B cell (primary cell): ENCODE results near the gene TMEM119. TPM values are rescaled to one million over a fixed set of nuclear protein-coding genes. Genes with fewer than 3 reads are reported as not detected.

Experiments used
- ATAC-seq: fragments of 200-7000 bp; cut with Tn5 transposase; one replicate; pipeline ENCODE4 v1.10.0; 2021; ENCODE audit warnings: low read depth, mild to moderate bottlenecking, moderate number of reproducible peaks, moderate library complexity
- CTCF ChIA-PET: fragments of 350-600 bp; sonication (Branson Sonifier 250); formaldehyde crosslinking; loops from one replicate; lab custom pipeline; 2021; ENCODE audit warnings: antibody characterized with exemption, inconsistent platforms; lab: Charles Lee
- POLR2A ChIA-PET: fragments of 350-600 bp; sonication (Branson Sonifier 250); formaldehyde crosslinking; loops from one replicate; lab custom pipeline; 2021; ENCODE audit warnings: antibody characterized with exemption; lab: Charles Lee
- DNase-seq: peaks from one replicate; pipeline ENCODE4 v3.0.0; 2013
- H2AFZ ChIP-seq: 2 replicates; pipeline ENCODE4 v1.6.1; 2012; ENCODE audit warnings: mild to moderate bottlenecking, low read depth, low read length; ENCODE audit not compliant: insufficient read depth, poor library complexity, severe bottlenecking
- H3K27ac ChIP-seq, 2 donors: 1 replicate in 1 of 2; 2 replicates in 1 of 2; pipeline ENCODE4 v1.5.1; 2012 to 2013; ENCODE audit warnings: low read length in 2 of 2, mild to moderate bottlenecking in 2 of 2, moderate library complexity in 1 of 2
- H3K27me3 ChIP-seq, 4 experiments: fragments of 200-600 bp in 1 of 4; sonication (generic) in 1 of 4; replicated peaks in 1 of 4; 1 replicate in 2 of 4; 2 replicates in 2 of 4; pipeline versions ENCODE4 v1.6.1 to v1.7.0; 2013 to 2016; ENCODE audit warnings: low read length in 3 of 4, mild to moderate bottlenecking in 2 of 4, mixed read lengths in 1 of 4, moderate library complexity in 1 of 4; ENCODE audit not compliant: insufficient read depth in 4 of 4, control insufficient read depth in 3 of 4; ENCODE audit errors: control extremely low read depth in 1 of 4
- H3K36me3 ChIP-seq, 2 experiments: replicated peaks in 1 of 2; 1 replicate in 1 of 2; 2 replicates in 1 of 2; pipeline versions ENCODE4 v1.6.1 to v1.7.1; 2013; ENCODE audit warnings: low read length in 1 of 2; ENCODE audit not compliant: insufficient read depth in 2 of 2, control insufficient read depth in 1 of 2; ENCODE audit errors: control extremely low read depth in 1 of 2, extremely low read depth in 1 of 2
- H3K4me1 ChIP-seq, 2 donors: fragments of 200-600 bp in 1 of 2; sonication (generic) in 1 of 2; 1 replicate in 1 of 2; 2 replicates in 1 of 2; pipeline versions ENCODE4 v1.5.1 to v1.6.1; 2013 to 2017; ENCODE audit warnings: low read length in 2 of 2; ENCODE audit not compliant: control insufficient read depth in 2 of 2, insufficient read depth in 2 of 2
- H3K4me2 ChIP-seq: replicated peaks from 2 replicates; pipeline ENCODE3; 2012; ENCODE audit warnings: mild to moderate bottlenecking, low read depth, low read length; ENCODE audit not compliant: poor library complexity, severe bottlenecking
- H3K4me3 ChIP-seq, 5 experiments: fragments of 200-600 bp in 1 of 5; sonication (generic) in 1 of 5; 1 replicate in 3 of 5; 2 replicates in 2 of 5; pipeline versions ENCODE4 v1.5.1 to v1.7.0; 2011 to 2016; ENCODE audit warnings: low read length in 4 of 5, mild to moderate bottlenecking in 4 of 5, low read depth in 2 of 5, control low read depth in 1 of 5, moderate library complexity in 1 of 5; ENCODE audit not compliant: insufficient read depth in 1 of 5; ENCODE audit errors: control extremely low read depth in 1 of 5, extremely low read depth in 1 of 5
- H3K79me2 ChIP-seq: fragments of 200-600 bp; sonication (generic); one replicate; pipeline ENCODE4 v1.6.0; 2016; ENCODE audit warnings: low read length; ENCODE audit not compliant: control insufficient read depth, insufficient read depth
- H3K9ac ChIP-seq: fragments of 200-600 bp; sonication (generic); 2 replicates; pipeline ENCODE4 v1.6.1; 2017; ENCODE audit warnings: mild to moderate bottlenecking, low read length, moderate library complexity
- H3K9me3 ChIP-seq, 3 donors: one replicate each; pipeline versions ENCODE4 v1.6.1 to v1.7.1; 2013; ENCODE audit warnings: low read length in 2 of 3; ENCODE audit not compliant: control insufficient read depth in 2 of 3, insufficient read depth in 1 of 3; ENCODE audit errors: control extremely low read depth in 1 of 3
- H4K20me1 ChIP-seq: 2 replicates; pipeline ENCODE4 v1.6.0; 2012; ENCODE audit warnings: mild to moderate bottlenecking, low read length; ENCODE audit not compliant: insufficient read depth, control insufficient read depth, poor library complexity, severe bottlenecking
- H3K27ac Mint-ChIP-seq: one replicate; pipeline ENCODE4 v1.8.0; 2021; ENCODE audit warnings: mixed read lengths
- H3K27me3 Mint-ChIP-seq: one replicate; pipeline ENCODE4 v1.8.0; 2021; ENCODE audit warnings: mixed read lengths
- H3K4me1 Mint-ChIP-seq: one replicate; pipeline ENCODE4 v1.8.0; 2021; ENCODE audit warnings: mixed read lengths
- H3K4me3 Mint-ChIP-seq: one replicate; pipeline ENCODE4 v1.8.0; 2021; ENCODE audit warnings: mixed read lengths
- H3K9me3 Mint-ChIP-seq: one replicate; pipeline ENCODE4 v1.8.0; 2022; ENCODE audit warnings: mixed read lengths; ENCODE audit not compliant: insufficient read depth
- CTCF ChIP-seq: fragments of 200-600 bp; IDR thresholded peaks from one replicate; pipeline ENCODE4 v1.8.0; 2022; ENCODE audit warnings: antibody characterized with exemption, mild to moderate bottlenecking
- EZH2 ChIP-seq: IDR thresholded peaks from 2 replicates; pipeline ENCODE4 v1.6.1; 2012; ENCODE audit warnings: borderline replicate concordance, low read depth, mild to moderate bottlenecking, moderate library complexity, low read length; ENCODE audit not compliant: insufficient read depth, poor library complexity, severe bottlenecking
- WGBS: methylation state at CpG from one replicate; pipeline ENCODE4 v1.1.5; 2013; ENCODE audit warnings: missing lambda C conversion rate; ENCODE audit not compliant: insufficient coverage; 5-methylcytosine and 5-hydroxymethylcytosine counted together
- intact Hi-C: fragments of 100-400 bp; cut with micrococcal nuclease; formaldehyde crosslinking; loops from one replicate; pipeline ENCODE4 v1.10.0; 2022
- polyA plus RNA-seq: library from polyadenylated mRNA; depleted of rRNA; stranded (reverse); fragments of >200 nt; gene quantifications from 2 replicates; pipeline ENCODE4 v1.2.3, GENCODE V29; 2012
- total RNA-seq, 2 donors: library from RNA; stranded (reverse); fragments of 120-200 nt in 1 of 2; gene quantifications; 1 replicate in 1 of 2; 2 replicates in 1 of 2; pipeline versions ENCODE4 v1.2.3 to v1.2.4, GENCODE V29; 2013 to 2022

The TMEM119 gene
- total and polyA plus RNA-seq, 2 donors (not counting 1 experiment from before 2014, with no cell fraction given), result 0.25 TPM; not detected in 1

GRCh38 chr12:108564724-108565123 lies 33.2 kb downstream of the TMEM119 start:
- H3K27me3 ChIP-seq, result no peaks in the 10 kb centered on the region
- ChIA-PET POLR2A (interaction anchor here (0.5 to 1.1 kb wide), 2 partner anchors 53 to 67 kb away, joined by 3 to 6 read pairs; no protein-coding TSS in a partner anchor), CTCF (interaction anchor here (0.6 to 19.8 kb wide), 16 partner anchors 10 to 528 kb away, joined by 3 to 424 read pairs (median 4); partner anchors contain the start of gene SELPLG)
- H3K9ac ChIP-seq, result no peak overlapping the region
- DNase-seq, result no peak
- peak overlapping the region in 1 of 2 donors; percentile 86 for H3K27ac ChIP-seq
- H3K36me3 ChIP-seq, result peaks cover 19 to 55% of the 10 kb centered on the region in 2 experiments
- H3K27ac Mint-ChIP-seq, result no peak overlapping the region
- no peaks in the 10 kb centered on the region for H3K9me3 ChIP-seq
- ATAC-seq, result no peak
- no peak overlapping the region for H2AFZ ChIP-seq
- no peaks in the 10 kb centered on the region for H3K27me3 Mint-ChIP-seq
- no peaks in the 10 kb centered on the region for H3K9me3 Mint-ChIP-seq
- H3K4me3 Mint-ChIP-seq, result no peak overlapping the region
- peaks cover 11% of the 10 kb centered on the region for H4K20me1 ChIP-seq
- no peak overlapping the region for H3K4me2 ChIP-seq
- H3K4me1 ChIP-seq, result peaks cover 57 to 67% of the 10 kb centered on the region in 2 donors
- H3K79me2 ChIP-seq, result peaks cover 37% of the 10 kb centered on the region
- TF ChIP-seq EZH2, result no peak
- TF ChIP-seq CTCF, result no peak
- H3K4me1 Mint-ChIP-seq, result peaks cover 81% of the 10 kb centered on the region
- intact Hi-C loops, result loop anchor here (5.0 kb wide), 1 partner anchor 1148 kb away; the partner anchor contains the start of gene FAM222A
- H3K4me3 ChIP-seq, result no peak overlapping the region

GRCh38 chr12:108563804-108564151 lies 34.1 kb downstream of the TMEM119 start:
- peaks cover 46% of the 10 kb centered on the region for H3K79me2 ChIP-seq
- Mint-ChIP-seq H3K4me1 (peaks cover 77% of the 10 kb centered on the region), H3K9me3 (no peaks in the 10 kb centered on the region), H3K27ac (peak overlapping the region; percentile 100), H3K27me3 (no peaks in the 10 kb centered on the region), H3K4me3 (peak overlapping the region; percentile 100)
- H3K4me2 ChIP-seq, result peak overlapping the region; percentile 94
- H3K36me3 ChIP-seq, result peaks cover 19 to 51% of the 10 kb centered on the region in 2 experiments
- DNase-seq (no peak), ATAC-seq (no peak)
- TF ChIP-seq CTCF (peak; percentile 44), EZH2 (no peak)
- H3K9ac ChIP-seq, result peak overlapping the region; percentile 89
- no CpG with 5 or more reads among the region's 1 CpG for WGBS
- CTCF ChIA-PET, result interaction anchor here (0.9 to 19.8 kb wide), 17 partner anchors 9 to 387 kb away, joined by 3 to 424 read pairs (median 5); partner anchors contain the start of gene SELPLG
- peak overlapping the region; percentile 95 for H2AFZ ChIP-seq
- H4K20me1 ChIP-seq, result peaks cover 20% of the 10 kb centered on the region
- peaks cover 60 to 67% of the 10 kb centered on the region in 2 donors for H3K4me1 ChIP-seq
- no peaks in the 10 kb centered on the region for H3K27me3 ChIP-seq
- intact Hi-C loops, result loop anchor here (1.0 to 5.0 kb wide), 9 partner anchors 55 to 1149 kb away; partner anchors contain the start of genes ALKBH2, FAM222A, PWP1 and SSH1
- POLR2A ChIA-PET, result interaction anchor here (0.5 kb wide), 1 partner anchor 68 kb away, joined by 3 read pairs; no protein-coding TSS in a partner anchor
- H3K27ac ChIP-seq, result peak overlapping the region; percentile 86 to 94
- H3K9me3 ChIP-seq, result no peaks in the 10 kb centered on the region
- peak overlapping the region in 2 of 5 experiments; percentile 84 to 99 for H3K4me3 ChIP-seq
